ENCODE results near the gene LILRA6. TPM values are rescaled to one million over a fixed set of nuclear protein-coding genes. Genes with fewer than 3 reads are reported as not detected.

The LILRA6 gene
- total and polyA plus RNA-seq, 2 of the 13 experiments (the other 11 are each of a cell fraction or from before 2014, with no cell fraction given) = not detected

GRCh38 chr19:54190503-54191010, 52.0 kb downstream of the LILRA6 start (continued):
- TF ChIP-seq ZNF318 (CRISPR knock-in tag; IDR thresholded peaks at IDR 0.05) (no peak), ZNF382 (CRISPR knock-in tag; IDR thresholded peaks at IDR 0.05; ENCODE audit: borderline replicate concordance) (no peak), HNF4A (CRISPR knock-in tag; IDR thresholded peaks at IDR 0.05) (no peak), MIER2 (CRISPR knock-in tag; IDR thresholded peaks at IDR 0.05) (no peak), ZNF83 (CRISPR knock-in tag; IDR thresholded peaks at IDR 0.05; ENCODE audit: borderline replicate concordance) (no peak), ZNF251 (CRISPR knock-in tag; IDR thresholded peaks at IDR 0.05) (no peak), GPBP1L1 (CRISPR knock-in tag; IDR thresholded peaks at IDR 0.05) (no peak), ZIK1 (CRISPR knock-in tag; IDR thresholded peaks at IDR 0.05; ENCODE audit: borderline replicate concordance, low read depth) (no peak), CCAR2 (optimal IDR thresholded peaks at IDR 0.05; ENCODE audit: low read depth, low read length) (no peak), SMARCC2 (IDR thresholded peaks at IDR 0.05) (no peak), ZNF549 (CRISPR knock-in tag; IDR thresholded peaks at IDR 0.05) (no peak), ZNF704 (CRISPR knock-in tag; IDR thresholded peaks at IDR 0.05; ENCODE audit: borderline replicate concordance) (0 out of 2 replicates have a peak, but pooled peaks have one; percentile 36), ZNF513 (CRISPR knock-in tag; conservative IDR thresholded peaks at IDR 0.05) (no peak), PTBP1 (IDR thresholded peaks at IDR 0.05; ENCODE audit: low read depth, low read length, poor library complexity, severe bottlenecking) (no peak), TBX3 (IDR thresholded peaks at IDR 0.05; ENCODE audit: borderline replicate concordance) (no peak), NFE2L2 (IDR thresholded peaks at IDR 0.05; ENCODE audit: low read length) (no peak), RBFOX2 (IDR thresholded peaks at IDR 0.05; ENCODE audit: low read depth, low read length) (peak; percentile 79)

All from HepG2 (cell line).